K562 (cell line): ENCODE data around the gene HOXD13.

Source experiments
- CREB1 ChIP-seq, 2 experiments: sonication (generic) in 1 of 2; formaldehyde crosslinking in 1 of 2; IDR thresholded peaks; 2 replicates each; pipeline versions ENCODE4 v1.6.1 to v1.8.0; 2012 to 2022; ENCODE audit warnings: inconsistent platforms in 1 of 2, mild to moderate bottlenecking in 1 of 2, missing genetic modification reagents in 1 of 2, moderate library complexity in 1 of 2
- EZH2 ChIP-seq: IDR thresholded peaks from 2 replicates; pipeline ENCODE4 v1.6.1; 2012; ENCODE audit warnings: low read depth, mild to moderate bottlenecking, inconsistent platforms, low read length, borderline replicate concordance
- FOXM1 ChIP-seq, 2 experiments: fragments of 450-650 bp in 1 of 2; sonication (generic) in 1 of 2; formaldehyde crosslinking in 1 of 2; IDR thresholded peaks; 2 replicates each; pipeline versions ENCODE4 v1.6.1 to v1.9.0; 2017 to 2022; ENCODE audit warnings: low read depth in 2 of 2, mild to moderate bottlenecking in 2 of 2, missing genetic modification reagents in 1 of 2, moderate library complexity in 1 of 2
- LCOR ChIP-seq: sonication (generic); formaldehyde crosslinking; IDR thresholded peaks from 2 replicates; pipeline ENCODE4 v1.8.0; 2022; ENCODE audit warnings: mild to moderate bottlenecking, missing genetic modification reagents
- MAZ ChIP-seq, 2 experiments: fragments of 450-650 bp in 1 of 2; sonication (generic) in 1 of 2; formaldehyde crosslinking; IDR thresholded peaks in 1 of 2; conservative IDR thresholded peaks in 1 of 2; 2 replicates each; pipeline versions ENCODE4 v1.4.0 to v1.5.0; 2020; ENCODE audit warnings: mild to moderate bottlenecking in 1 of 2, missing genetic modification reagents in 1 of 2
- NFIC ChIP-seq: fragments of 450-650 bp; IDR thresholded peaks from 2 replicates; pipeline ENCODE4 v1.6.1; 2017; ENCODE audit warnings: mild to moderate bottlenecking, inconsistent platforms
- PCBP2 ChIP-seq: fragments of 200-400 bp; formaldehyde crosslinking; IDR thresholded peaks from 2 replicates; pipeline ENCODE4 v1.6.1; 2018; ENCODE audit warnings: low read length, low read depth, mild to moderate bottlenecking, moderate library complexity; ENCODE audit not compliant: poor library complexity, severe bottlenecking
- PRPF4 ChIP-seq: fragments of 200-400 bp; formaldehyde crosslinking; IDR thresholded peaks from one replicate; pipeline ENCODE4 v1.6.1; 2017; ENCODE audit warnings: low read length, low read depth, mild to moderate bottlenecking; ENCODE audit not compliant: insufficient read depth, poor library complexity, severe bottlenecking
- SMAD1 ChIP-seq: fragments of 150-350 bp; IDR thresholded peaks from 2 replicates; pipeline ENCODE4 v1.6.1; 2014; ENCODE audit warnings: low read length, low read depth; ENCODE audit not compliant: partially characterized antibody
- SMC3 ChIP-seq: conservative IDR thresholded peaks from 2 replicates; pipeline ENCODE4 v1.6.1; 2011; ENCODE audit warnings: low read depth, low read length, improper control_type of control experiment; ENCODE audit not compliant: insufficient read depth
- ZFP1 ChIP-seq: fragments of 450-650 bp; formaldehyde crosslinking; IDR thresholded peaks from 2 replicates; pipeline ENCODE4 v1.4.0; 2020; ENCODE audit warnings: mild to moderate bottlenecking, mixed read lengths
- TF ChIP-seq, protein P1 (sequence below): sonication (generic); formaldehyde crosslinking; IDR thresholded peaks from 2 replicates; pipeline ENCODE4 v1.4.0; 2020; ENCODE audit warnings: mild to moderate bottlenecking, missing genetic modification reagents
- TF ChIP-seq, protein P2 (sequence below): IDR thresholded peaks from 3 replicates; pipeline ENCODE4 v1.6.1; 2011; ENCODE audit warnings: borderline replicate concordance, mild to moderate bottlenecking; ENCODE audit not compliant: insufficient read length, insufficient read depth
- TF ChIP-seq, protein P3 (sequence below), 3 experiments: IDR thresholded peaks in 2 of 3; conservative IDR thresholded peaks in 1 of 3; 2 replicates each; pipeline ENCODE4 v1.5.1; 2011 to 2012; ENCODE audit warnings: low read length in 3 of 3, mild to moderate bottlenecking in 3 of 3, control low read depth in 2 of 3, improper control_type of control experiment in 1 of 3, inconsistent platforms in 1 of 3, low read depth in 1 of 3, mixed read lengths in 1 of 3, moderate library complexity in 1 of 3; ENCODE audit not compliant: insufficient read depth in 2 of 3

DNA sequence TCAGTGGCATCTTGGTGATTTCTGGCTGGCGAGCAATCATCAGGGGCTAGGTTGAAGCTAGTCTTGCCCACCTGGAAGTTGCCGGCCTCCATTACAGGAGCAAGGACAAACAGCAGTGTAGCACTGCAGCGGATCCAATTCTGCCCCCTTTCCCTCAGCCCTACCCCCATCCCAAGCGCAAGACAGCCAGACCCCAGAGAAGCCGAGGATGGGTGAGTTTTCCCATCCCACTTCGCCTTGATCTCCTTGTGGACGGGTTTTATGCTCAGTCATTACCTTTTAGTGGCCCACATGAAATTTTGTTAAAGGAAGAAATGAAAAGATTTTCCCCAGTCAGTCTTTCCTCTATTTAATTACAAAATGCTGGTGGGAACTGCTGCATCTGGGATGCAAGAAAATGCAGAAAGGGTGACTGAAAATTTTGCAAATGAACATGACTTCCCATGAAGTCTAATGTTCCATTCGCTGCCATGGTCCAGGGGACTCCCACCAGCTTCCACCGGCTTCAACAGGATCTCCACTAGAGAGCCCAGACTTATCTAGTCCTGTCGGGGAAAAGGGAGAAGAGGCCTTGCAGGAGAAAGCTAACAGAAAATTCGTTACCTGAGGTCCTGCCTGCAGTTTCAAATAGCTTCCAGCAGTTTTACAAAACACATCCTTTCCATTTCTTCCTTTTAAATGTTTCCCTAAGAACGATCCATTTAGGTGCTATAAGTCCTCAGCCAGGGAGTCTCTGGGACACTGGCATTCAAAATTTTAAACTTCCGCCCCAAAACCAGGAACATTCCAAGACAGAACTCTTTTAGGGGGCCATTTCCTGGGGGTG, 28.1 kb downstream of the HOXD13 start:
- no peak for TF ChIP-seq PCBP2
- TF ChIP-seq SMC3, result no peak
- TF ChIP-seq, protein P1, sequence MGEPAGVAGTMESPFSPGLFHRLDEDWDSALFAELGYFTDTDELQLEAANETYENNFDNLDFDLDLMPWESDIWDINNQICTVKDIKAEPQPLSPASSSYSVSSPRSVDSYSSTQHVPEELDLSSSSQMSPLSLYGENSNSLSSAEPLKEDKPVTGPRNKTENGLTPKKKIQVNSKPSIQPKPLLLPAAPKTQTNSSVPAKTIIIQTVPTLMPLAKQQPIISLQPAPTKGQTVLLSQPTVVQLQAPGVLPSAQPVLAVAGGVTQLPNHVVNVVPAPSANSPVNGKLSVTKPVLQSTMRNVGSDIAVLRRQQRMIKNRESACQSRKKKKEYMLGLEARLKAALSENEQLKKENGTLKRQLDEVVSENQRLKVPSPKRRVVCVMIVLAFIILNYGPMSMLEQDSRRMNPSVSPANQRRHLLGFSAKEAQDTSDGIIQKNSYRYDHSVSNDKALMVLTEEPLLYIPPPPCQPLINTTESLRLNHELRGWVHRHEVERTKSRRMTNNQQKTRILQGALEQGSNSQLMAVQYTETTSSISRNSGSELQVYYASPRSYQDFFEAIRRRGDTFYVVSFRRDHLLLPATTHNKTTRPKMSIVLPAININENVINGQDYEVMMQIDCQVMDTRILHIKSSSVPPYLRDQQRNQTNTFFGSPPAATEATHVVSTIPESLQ (CRISPR knock-in tag), result no peak
- no peak for TF ChIP-seq EZH2
- no peak for TF ChIP-seq LCOR
- TF ChIP-seq, protein P2, sequence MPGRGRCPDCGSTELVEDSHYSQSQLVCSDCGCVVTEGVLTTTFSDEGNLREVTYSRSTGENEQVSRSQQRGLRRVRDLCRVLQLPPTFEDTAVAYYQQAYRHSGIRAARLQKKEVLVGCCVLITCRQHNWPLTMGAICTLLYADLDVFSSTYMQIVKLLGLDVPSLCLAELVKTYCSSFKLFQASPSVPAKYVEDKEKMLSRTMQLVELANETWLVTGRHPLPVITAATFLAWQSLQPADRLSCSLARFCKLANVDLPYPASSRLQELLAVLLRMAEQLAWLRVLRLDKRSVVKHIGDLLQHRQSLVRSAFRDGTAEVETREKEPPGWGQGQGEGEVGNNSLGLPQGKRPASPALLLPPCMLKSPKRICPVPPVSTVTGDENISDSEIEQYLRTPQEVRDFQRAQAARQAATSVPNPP, result no peak
- TF ChIP-seq MAZ (CRISPR knock-in tag; conservative IDR thresholded peaks at IDR 0.05 in 1 of 2, IDR thresholded peaks at IDR 0.05 in 1 of 2), result no peak
- no peak for TF ChIP-seq FOXM1 (IDR thresholded peaks at IDR 0.05; ENCODE audit: low read depth)
- no peak for TF ChIP-seq FOXM1 (CRISPR knock-in tag; IDR thresholded peaks at IDR 0.05; ENCODE audit: low read depth)
- TF ChIP-seq ZFP1 (CRISPR knock-in tag), result no peak
- TF ChIP-seq, protein P3, sequence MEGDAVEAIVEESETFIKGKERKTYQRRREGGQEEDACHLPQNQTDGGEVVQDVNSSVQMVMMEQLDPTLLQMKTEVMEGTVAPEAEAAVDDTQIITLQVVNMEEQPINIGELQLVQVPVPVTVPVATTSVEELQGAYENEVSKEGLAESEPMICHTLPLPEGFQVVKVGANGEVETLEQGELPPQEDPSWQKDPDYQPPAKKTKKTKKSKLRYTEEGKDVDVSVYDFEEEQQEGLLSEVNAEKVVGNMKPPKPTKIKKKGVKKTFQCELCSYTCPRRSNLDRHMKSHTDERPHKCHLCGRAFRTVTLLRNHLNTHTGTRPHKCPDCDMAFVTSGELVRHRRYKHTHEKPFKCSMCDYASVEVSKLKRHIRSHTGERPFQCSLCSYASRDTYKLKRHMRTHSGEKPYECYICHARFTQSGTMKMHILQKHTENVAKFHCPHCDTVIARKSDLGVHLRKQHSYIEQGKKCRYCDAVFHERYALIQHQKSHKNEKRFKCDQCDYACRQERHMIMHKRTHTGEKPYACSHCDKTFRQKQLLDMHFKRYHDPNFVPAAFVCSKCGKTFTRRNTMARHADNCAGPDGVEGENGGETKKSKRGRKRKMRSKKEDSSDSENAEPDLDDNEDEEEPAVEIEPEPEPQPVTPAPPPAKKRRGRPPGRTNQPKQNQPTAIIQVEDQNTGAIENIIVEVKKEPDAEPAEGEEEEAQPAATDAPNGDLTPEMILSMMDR (IDR thresholded peaks at IDR 0.05 in 2 of 3, conservative IDR thresholded peaks at IDR 0.05 in 1 of 3; ENCODE audit: insufficient read depth in 2 of 3, low read depth in 1 of 3, low read length in 3 of 3), result no peak
- no peak for TF ChIP-seq SMAD1
- TF ChIP-seq NFIC, result no peak
- TF ChIP-seq PRPF4, result no peak
- no peak for TF ChIP-seq CREB1 (IDR thresholded peaks at IDR 0.05)
- no peak for TF ChIP-seq CREB1 (CRISPR knock-in tag; IDR thresholded peaks at IDR 0.05)
